Putamen (tissue), 1 donor: Measurements from ENCODE around the gene TPM3.
"Not testable (repeated sequence)": the region's sequence is repeated elsewhere in the genome, so short reads cannot be mapped to it uniquely, and the experiment has no call there.

Source experiments
- DNase-seq: peaks from one replicate; pipeline ENCODE4 v3.0.0-alpha.2; 2016; ENCODE audit warnings: low spot score

The TPM3 gene

DNA sequence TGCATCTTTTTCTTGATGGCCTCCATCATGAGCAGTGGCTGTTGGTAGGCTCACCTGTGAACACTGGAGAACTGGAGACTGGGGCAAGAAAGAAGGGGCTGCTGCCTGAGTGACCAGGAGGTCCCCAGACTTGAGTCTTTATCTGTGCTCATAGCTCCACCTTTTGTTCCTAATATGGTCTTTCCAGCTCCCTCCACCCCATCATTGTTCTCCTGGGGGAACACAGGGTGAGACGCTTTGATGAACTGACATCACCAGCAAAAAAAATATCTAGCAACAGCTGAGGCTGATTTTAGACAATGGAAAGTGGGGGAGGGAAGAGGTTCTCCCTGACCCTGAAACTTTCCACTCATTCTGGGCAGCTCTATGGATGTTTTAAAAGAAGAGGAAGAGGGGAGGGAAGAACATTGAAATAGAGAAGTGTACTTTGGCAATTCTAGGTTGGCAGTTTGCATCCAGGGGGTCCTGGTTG is at the start of gene TPM3:
TSS of gene TPM3 (minus strand) at position 111 of the 472 bp plus-strand sequence. CDS start at position 29, 82 bp downstream.
- no peak for DNase-seq

DNA sequence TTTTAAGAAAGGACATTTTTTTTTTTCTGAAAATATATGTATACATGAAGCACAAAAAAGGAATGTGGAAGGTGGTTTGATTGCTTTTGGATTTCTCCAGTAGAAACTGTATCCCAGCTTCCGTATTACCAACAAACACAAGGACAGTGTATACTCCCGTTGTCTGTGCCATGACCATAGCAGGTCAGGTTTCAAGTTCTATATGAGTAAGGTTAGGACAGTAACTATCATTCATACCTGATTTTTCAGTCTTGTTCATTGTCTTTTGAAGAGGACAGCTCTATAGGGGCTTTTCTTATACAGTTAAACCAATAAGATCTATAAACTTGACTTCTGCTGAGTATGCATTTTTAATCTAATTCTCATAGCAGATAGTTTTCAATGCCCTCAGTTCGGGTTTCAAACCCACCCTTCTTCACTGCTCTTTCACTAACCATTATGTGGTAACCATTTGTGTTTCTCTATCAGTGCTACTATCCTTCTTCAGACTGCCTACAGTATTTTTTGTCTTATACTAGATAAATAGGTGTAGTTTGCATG is 48.5 kb upstream of the TPM3 start:
- DNase-seq: no peak

DNA sequence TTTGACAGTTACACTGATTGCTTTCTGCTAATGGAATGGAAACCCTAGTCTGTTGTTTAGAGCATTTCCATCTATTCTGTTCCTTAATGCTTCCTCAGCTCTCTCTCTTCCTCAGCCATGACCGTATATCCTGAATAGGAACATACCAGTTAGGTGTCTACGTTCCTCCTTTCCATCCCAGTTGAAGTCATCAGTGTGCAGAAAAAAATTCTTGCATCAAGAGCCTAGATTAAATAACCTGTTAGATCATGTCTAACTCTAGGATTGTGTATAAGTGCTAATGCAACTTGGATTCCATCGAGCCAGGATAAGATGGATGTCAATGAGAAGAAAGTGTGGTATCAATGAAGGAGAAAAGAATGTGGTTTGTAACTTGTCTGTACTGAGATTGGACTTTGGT is 47.6 kb upstream of the TPM3 start:
- DNase-seq: no peak

DNA sequence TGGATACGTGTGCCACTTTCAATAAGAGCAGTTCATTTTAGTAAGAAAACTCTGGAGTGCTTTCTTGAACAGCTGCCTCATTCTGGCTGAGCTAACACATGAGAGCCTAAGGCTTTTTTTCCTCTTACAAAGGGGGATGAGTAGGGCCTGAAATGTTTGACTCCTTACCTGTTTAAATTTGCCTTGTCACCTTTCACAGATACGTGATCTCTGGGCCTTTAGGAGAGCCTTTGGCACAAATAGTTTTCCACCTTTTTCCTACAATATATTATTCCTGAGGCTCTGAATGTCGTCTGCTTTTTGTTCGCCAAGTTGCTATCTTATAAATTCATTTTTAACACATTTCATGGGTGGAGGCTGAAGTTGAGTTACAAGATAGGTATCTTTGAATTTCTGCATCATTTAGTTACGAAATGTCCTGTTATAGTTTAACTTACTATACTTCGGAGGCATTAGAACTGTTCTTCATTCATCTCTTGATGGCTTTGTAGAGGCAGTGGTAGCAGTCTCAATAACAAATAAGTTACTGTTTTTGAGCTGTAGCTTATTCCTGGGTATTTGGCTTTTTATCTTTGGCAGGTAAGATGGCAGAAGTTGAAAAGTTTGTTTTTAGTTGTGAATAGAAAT is 46.1 kb upstream of the TPM3 start:
- DNase-seq: no peak

DNA sequence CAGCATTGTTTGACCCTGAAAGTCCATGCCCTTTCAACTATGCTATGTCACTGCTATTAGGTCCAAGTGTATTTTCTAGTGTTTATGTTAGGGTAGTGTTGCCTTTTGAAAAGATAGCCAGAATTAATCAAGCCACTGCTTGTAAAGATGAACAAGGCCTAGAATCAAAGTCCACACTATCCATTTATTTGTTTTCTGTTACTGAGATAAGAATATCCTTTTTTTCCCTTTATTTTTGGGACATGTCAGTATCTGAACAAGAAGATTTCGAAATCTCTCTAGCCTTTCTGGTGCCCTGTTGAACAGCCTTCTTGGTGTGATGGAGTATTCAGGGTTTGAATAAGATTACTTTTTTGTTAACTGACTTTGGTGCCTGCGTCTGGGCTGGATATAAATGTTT is 45.5 kb upstream of the TPM3 start:
- DNase-seq: no peak

DNA sequence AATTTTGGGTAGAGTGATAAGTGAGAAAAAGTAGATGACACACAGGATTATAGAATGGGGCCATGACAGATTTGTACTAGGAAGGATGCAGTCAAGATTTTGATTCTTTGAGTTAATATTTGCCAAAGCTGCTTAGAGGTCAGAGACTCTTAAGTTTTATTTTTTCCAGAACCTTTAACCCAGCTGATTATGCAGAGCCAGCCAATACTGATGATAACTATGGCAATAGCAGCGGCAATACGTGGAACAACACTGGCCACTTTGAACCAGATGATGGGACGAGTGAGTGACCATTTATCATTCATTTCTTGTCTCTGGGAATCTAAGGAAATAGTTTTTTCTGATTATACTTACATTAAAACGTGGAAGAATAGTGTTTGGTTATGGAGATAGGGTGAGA is 45.0 kb upstream of the TPM3 start:
- no peak for DNase-seq

DNA sequence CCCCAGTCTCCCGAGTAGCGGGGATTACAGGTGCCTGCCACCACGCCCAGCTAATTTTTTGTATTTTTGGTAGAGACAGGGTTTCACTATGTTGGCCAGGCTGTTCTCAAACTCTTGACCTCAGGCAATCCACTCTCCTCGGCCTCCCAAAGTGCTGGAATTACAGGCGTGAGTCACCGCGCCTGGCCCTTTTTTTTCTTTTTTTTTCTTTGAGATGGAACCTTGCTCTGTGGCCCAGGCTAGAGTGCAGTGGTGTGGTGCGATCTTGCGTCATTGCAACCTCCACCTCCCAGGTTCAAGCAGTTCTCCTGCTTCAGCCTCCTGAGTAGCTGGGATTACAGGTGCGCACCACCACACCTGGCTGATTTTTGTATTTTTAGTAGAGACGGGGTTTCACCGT is 41.2 kb upstream of the TPM3 start:
- not testable (repeated sequence) for DNase-seq

DNA sequence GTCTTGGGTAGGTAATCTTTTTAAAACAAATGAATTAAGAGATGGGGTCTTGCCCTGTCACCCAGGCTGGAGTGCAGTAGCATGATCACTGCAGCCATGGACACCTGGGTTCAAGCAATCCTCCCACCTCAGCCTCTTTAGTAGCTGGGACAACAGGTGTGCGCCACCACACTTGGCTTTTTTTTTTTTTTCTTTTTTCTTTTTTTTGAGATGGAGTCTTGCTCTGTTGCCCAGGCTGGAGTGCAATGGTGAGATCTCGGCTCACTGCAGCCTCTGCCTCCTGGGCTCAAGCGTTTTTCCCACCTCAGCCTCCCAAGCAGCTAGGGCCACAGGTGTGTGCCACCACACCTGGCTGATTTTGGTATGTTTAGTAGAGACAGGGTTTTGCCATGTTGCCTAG is 39.2 kb upstream of the TPM3 start:
- not testable (repeated sequence) for DNase-seq

DNA sequence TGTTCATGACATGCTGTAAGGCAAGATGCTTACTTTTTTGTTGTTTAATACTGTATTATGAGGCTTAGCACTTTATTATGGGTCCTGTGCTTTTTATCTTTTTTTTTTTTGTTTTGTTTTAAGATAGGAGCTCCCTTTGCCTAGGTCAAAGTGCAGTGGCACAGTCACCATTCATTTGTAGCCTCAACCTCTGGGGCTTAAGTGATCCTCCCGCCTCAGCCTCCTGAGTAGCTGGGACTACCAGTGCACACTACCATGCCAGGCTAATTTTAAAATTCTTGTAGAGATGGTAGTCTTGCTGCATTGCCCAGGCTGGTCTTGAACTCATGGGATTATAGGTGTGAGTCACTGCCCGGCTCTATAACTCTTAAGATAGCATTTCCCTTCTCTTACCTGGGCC is 33.5 kb upstream of the TPM3 start:
- DNase-seq: no peak

DNA sequence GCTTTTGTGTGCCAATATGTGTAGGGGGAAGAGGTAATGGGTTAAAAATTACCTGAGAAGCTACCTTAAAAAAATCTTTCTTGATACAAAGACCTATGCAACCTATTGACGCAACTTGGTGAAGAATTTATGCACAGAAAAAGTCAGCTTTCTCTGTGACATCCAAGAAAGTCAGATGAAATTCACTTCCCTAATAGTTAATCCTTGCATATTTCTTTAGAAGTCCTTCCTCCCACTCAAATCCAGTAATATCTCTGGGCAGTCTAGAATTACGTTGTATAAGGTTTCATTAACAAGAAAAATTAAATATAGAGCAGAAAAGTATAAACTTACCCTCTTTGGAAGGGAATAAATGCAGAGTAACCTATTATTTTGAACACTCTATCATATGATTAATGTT is 31.7 kb upstream of the TPM3 start:
- no peak for DNase-seq

DNA sequence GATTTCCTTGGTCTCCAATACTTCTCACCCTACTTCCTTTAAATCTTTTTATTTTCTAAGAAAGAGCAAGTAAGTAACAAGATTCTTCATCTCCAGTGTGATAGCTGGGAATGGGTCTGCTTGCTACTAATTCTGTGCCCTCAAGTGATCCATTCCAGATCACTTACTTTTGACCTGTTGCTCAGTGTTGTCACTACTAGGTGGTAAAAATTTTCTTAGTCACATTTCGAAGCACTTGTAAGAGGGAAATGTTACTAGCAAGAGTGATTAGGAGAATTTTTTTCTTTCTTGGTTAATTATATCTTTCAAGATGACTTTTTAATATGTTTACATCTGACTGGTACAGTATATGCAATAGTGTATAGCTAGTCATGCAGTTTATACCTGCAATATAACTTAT is 31.0 kb upstream of the TPM3 start:
- no peak for DNase-seq

DNA sequence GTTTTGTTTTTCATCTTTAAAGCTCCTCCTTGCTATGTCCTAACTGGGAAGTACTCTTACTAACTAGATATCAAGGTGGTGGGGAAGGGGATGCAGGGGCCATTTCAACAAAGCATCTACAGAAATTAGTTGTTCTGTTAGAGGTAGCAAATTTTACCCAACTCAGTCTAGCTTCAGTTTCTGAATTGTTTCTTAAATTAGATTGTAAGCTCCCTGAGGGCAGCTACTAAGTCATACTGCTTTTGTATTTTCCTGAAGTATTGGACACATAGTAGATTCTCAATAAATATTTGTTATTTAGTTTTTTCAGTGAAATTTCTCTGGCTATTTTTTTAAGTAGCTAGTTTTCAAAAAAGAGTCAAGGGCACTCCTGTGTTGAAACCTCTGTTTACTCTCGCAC is 30.6 kb upstream of the TPM3 start:
- DNase-seq: no peak

DNA sequence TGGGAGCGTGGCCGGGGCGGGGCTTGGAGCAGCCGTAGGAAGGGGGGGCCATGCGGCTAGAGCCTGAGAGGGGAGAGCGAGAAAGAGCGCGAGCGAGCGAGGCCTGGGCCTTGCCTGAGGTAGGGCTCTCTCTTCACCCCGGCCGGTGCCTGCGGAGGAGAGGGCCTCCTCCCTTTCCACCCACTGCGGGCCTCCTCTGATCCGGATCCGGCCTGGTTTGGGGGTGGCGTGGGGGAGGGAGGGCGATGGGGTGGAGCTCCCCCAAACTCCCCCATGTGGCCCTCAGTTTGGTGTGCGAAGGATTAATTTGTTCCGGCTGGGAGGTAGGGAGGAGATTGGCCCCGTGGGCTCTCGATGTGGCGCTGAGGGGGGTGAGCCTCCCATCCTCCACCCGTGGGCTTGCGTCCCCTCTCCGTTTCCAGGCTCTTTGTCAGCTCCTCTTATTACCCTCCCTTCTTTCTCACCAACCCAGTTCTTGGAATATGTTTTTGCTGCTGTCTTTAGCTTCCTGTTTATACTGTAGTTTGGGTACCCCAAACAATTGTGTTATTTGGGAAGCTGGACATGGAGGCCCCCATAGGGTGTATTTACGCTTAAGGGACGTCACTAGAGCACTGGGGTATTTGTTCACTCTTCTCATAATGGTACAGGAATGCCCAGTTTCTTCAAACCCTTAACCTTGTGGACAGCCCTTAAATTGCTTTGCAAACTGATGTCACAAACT is 29.5 kb upstream of the TPM3 start:
- no peak for DNase-seq

DNA sequence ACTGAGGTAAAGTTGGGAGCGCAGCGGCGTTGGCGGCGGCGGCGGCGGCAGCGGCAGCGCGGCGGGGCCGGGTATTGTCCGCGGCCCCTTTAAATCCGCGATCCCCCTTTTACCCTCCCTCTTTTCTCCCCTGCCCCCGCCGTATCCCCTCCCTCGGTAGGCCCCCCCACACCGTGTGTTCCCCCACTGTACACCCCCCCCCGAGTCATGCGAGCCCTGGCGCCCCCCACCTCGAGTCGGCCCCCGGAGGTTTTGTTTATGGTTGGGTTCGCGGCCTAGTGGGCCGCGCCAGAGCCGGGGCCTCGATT is 29.0 kb upstream of the TPM3 start:
- peak; percentile 67 for DNase-seq

DNA sequence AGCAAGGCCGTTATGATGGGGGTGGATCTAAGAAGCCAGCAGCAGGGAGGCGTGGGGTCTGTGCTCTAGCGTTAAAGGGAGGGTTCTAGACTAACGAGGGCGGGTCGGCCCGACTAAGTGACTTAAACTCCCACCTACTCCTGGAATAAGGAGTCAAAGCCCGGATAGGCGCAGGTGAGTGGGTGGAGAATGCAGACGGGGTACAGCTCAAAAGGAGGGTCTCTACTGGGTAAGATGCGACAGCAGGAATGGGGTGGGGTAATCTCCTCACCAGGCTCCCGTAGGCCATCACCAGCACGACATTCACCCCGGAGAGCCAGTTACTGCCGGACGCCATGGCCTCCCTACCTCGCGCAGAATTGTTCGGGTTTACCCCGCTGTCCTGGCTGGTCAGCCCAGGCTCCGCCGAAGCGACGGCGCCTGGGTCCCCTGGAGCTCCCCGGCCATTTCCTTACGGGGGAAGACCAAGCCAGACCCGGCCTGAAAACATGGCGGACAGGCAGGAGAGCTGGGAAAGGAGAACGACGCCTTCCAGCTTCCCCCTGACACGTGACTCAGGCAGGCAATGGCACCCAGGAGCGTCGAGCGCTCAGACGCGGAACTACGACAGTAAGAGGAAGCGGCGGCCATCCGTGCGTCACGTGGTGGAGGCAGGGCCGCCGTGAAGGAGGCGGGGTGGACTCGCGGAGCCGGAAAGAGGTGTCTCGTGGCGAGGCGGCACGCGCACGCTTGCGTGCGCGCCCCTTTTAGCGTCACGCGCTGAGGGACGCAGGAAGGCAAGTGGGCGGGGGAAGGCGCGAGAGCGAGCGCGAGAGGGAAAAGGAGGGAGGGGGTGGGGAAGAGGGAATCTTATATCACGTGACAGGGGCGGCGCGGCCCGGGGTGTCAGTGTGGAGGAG is 28.4 kb upstream of the TPM3 start, which contains the start of gene UBAP2L:
TSS of gene UBAP2L (plus strand) at position 885 of the 899 bp plus-strand sequence. CDS start 4,169 bp downstream, outside the sequence.
- peak; percentile 99 for DNase-seq

DNA sequence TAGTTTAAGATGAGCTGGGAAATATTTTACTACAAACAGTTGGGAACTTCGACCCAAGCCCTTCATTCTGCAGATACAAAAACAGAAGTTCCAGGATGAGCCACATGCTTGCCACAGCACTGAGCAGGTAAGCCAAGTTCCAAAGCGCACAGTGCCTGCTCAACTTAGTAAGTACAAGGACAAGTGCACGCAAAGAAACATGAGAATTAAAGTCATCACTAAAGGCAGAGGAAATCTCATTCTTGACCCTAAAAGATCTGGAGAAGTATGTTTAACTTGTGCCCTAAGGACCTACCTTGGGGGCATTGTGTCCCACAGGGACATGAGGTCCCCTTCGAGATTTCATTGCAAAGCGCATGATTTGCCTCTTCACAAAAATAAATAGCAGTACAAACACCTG is 27.6 kb upstream of the TPM3 start:
- DNase-seq: peak; percentile 3

DNA sequence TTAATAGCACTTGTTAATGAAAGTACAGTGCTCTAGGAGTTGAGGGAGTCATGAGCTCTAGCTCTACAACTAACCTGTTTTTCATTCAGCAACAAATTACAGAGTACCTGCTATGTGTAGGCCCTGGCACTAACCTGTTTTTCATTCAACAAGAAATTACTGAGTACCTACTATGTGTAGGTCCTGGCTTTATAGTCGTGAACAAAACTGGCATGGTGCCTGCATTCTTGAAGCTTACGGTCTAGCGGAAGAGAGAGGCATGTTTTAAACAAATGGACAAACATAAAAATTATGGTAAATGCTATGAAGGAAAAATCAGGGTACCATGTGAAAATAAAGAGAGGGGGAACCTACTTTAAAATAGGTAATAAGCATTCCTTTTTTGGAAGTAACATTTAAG is 26.6 kb upstream of the TPM3 start:
- DNase-seq: no peak

DNA sequence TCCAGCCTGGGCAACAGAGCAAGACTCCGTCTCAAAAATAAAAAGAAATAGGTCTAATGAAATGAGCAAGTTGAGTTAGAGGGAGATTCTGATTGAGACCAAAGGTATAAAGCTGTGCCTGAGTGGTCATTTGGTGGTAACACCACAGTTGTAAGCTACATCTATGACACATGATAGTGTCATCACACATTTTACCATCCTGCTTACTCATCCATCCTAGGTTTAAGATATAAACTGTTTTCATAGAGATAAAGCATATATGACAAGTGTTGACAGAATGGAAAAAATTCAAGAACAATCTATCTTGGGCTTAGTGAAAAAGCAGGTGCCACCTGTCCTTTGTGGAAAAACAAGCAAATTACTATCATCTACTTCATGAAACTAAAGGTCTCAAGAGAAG is 21.4 kb upstream of the TPM3 start:
- no peak for DNase-seq

DNA sequence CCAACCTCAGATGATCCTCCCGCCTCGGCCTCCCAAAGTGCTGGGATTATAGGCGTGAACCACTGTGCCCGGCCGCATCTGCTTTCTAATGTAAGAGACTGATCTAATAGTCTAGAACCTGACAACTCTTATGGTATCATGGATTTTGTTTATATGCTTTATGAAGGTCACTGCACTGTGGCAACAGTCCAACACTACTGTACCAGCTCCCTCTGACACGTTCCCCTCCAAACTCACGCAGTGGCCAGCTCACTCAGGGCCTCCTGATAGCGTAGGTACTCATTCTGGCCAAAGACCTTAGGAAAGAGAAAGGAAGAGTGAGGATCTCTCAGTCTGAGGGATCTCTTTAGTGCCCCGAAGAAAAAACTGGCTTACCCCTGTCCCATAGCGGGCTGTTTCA is 20.2 kb upstream of the TPM3 start:
- DNase-seq: no peak

DNA sequence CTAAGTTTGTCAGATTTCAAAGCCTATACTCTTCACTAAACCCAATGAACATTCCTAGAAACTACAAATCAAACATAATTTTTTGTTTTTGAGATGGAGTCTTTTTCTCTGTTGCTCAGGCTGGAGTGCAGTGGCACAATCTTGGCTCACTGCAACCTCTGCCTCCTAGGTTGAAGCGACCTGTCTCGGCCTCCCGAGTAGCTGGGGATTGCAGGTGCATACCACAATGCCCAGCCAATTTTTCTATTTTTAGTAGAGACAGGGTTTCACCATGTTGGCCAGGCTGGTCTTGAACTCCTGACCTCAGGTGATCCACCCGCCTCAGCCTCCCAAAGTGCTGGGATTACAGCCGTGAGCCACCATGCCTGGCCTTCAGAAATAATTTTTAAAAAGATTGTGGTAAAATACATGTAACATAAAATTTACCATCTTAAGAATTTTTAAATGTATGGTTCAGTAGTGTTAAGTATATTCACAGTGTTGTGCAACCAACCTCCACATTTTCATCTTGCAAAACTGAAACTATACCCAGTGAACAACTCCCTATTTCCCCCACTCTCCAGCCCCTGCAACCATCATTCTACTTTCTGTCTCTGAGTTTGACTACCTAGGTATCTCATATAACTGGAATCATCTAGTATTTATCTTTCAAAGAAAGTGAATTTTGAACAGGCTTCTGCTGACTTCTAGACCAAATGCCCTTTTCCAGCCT is 16.9 kb upstream of the TPM3 start:
- no peak for DNase-seq

DNA sequence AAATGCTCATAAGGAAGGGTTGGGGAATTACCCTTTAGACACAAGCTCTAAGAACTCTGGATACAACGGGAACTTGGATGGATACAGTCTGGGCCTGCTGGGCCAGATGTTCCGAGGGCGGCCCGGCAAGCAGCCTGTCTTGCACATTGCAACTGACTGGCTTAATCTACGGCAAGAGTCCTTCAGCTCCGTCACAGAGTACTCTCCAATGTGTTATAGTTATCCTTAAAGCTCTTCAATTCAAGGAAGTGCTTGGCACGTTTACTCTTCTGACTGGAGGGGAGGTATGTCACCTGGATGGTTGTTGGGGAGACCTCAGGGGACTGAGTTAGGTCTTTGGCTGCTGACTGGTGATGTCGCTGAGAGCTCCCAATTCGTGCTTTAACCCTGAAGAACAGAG is 15.4 kb upstream of the TPM3 start:
- no peak for DNase-seq

DNA sequence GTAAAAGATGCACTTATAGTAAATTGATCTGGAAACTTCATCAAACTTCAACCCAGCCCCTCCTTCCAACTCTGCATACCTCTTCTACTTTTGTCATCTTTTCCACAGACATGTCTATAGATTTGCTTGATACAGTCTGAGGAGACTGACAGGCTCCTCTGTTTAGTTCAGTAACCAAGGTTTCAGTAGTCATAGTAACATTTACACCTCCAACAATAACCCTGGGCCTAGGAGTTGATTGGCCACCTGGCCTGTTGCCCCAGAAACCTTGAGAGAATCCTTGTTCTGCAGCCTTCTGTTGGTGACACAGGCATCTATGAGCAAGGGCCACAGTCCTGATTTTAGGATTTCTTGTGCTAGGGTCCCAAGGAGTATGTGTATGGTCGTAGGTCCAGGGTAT is 14.3 kb upstream of the TPM3 start, which contains the start of gene CFAP141:
TSS of gene CFAP141 (minus strand) at position 138 of the 400 bp plus-strand sequence. CDS start at position 112, 26 bp downstream.
- DNase-seq: no peak
